ENCODE data around the gene TCF3.

GRCh38 chr19:1650650-1651567, 1.5 kb downstream of the TCF3 start:
- no peak for TF ChIP-seq EZH2 (IDR thresholded peaks at IDR 0.05; ENCODE audit: borderline replicate concordance, low read depth, low read length, severe bottlenecking)
- TF ChIP-seq POLR2A (IDR thresholded peaks at IDR 0.05; ENCODE audit: low read depth, low read length) = no peak
- TF ChIP-seq, protein P1, sequence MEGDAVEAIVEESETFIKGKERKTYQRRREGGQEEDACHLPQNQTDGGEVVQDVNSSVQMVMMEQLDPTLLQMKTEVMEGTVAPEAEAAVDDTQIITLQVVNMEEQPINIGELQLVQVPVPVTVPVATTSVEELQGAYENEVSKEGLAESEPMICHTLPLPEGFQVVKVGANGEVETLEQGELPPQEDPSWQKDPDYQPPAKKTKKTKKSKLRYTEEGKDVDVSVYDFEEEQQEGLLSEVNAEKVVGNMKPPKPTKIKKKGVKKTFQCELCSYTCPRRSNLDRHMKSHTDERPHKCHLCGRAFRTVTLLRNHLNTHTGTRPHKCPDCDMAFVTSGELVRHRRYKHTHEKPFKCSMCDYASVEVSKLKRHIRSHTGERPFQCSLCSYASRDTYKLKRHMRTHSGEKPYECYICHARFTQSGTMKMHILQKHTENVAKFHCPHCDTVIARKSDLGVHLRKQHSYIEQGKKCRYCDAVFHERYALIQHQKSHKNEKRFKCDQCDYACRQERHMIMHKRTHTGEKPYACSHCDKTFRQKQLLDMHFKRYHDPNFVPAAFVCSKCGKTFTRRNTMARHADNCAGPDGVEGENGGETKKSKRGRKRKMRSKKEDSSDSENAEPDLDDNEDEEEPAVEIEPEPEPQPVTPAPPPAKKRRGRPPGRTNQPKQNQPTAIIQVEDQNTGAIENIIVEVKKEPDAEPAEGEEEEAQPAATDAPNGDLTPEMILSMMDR (IDR thresholded peaks at IDR 0.05; ENCODE audit: extremely low read depth in 1 of 2, insufficient read depth in 1 of 2, low read depth in 1 of 2, low read length in 2 of 2) = no peak
- TF ChIP-seq POLR2AphosphoS5 (IDR thresholded peaks at IDR 0.05; ENCODE audit: insufficient read depth, low read depth, low read length) = no peak
- TF ChIP-seq, protein P2, sequence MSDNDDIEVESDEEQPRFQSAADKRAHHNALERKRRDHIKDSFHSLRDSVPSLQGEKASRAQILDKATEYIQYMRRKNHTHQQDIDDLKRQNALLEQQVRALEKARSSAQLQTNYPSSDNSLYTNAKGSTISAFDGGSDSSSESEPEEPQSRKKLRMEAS (IDR thresholded peaks at IDR 0.05; ENCODE audit: insufficient read depth, insufficient read length) = no peak
- TF ChIP-seq JUN (IDR thresholded peaks at IDR 0.05; ENCODE audit: borderline replicate concordance, insufficient read depth, insufficient read length, low read depth) = no peak
- no peak for TF ChIP-seq MYC (IDR thresholded peaks at IDR 0.05; ENCODE audit: low read depth, low read length)
